HG03060 (cell line): Measurements from ENCODE around the gene CNTN1.
"Not testable (repeated sequence)": the region's sequence is repeated elsewhere in the genome, so short reads cannot be mapped to it uniquely, and the experiment has no call there.

Source experiments
- ATAC-seq: cut with Tn5 transposase; IDR thresholded peaks from one replicate; pipeline ENCODE4 v1.9.1; 2021; ENCODE audit warnings: low read depth, moderate number of reproducible peaks; ENCODE audit not compliant: unreplicated experiment

Gene CNTN1

GRCh38 chr12:40697566-40698259, 5.5 kb downstream of the CNTN1 start:
- ATAC-seq = no peak

- ATAC-seq = peak; percentile 53
These were observed 9.5 kb downstream of the CNTN1 start for GRCh38 chr12:40701756-40702155.

- ATAC-seq = no peak
These were observed 18.9 kb downstream of the CNTN1 start for GRCh38 chr12:40711121-40711520.

- ATAC-seq = no peak
These were observed 22.4 kb downstream of the CNTN1 start for GRCh38 chr12:40714636-40715035.

GRCh38 chr12:40716037-40716436, 23.8 kb downstream of the CNTN1 start:
- no peak for ATAC-seq

- no peak for ATAC-seq
These were observed 25.3 kb downstream of the CNTN1 start for GRCh38 chr12:40717576-40717975.

GRCh38 chr12:40718878-40719372, 26.7 kb downstream of the CNTN1 start:
- no peak for ATAC-seq

GRCh38 chr12:40723001-40723400, 30.8 kb downstream of the CNTN1 start:
- no peak for ATAC-seq

GRCh38 chr12:40726366-40726765, 34.1 kb downstream of the CNTN1 start:
- no peak for ATAC-seq

GRCh38 chr12:40727774-40728483, 35.7 kb downstream of the CNTN1 start:
- ATAC-seq = no peak

- ATAC-seq = no peak
These were observed 38.0 kb downstream of the CNTN1 start for GRCh38 chr12:40730281-40730680.

- ATAC-seq = no peak
These were observed 41.6 kb downstream of the CNTN1 start for GRCh38 chr12:40733871-40734270.

GRCh38 chr12:40734276-40734675, 42.0 kb downstream of the CNTN1 start:
- no peak for ATAC-seq

- ATAC-seq = no peak
These were observed 43.5 kb downstream of the CNTN1 start for GRCh38 chr12:40735551-40736230.

- not testable (repeated sequence) for ATAC-seq
These were observed 45.2 kb downstream of the CNTN1 start for GRCh38 chr12:40737416-40737815.

- no peak for ATAC-seq
These were observed 46.6 kb downstream of the CNTN1 start for GRCh38 chr12:40738856-40739255.

GRCh38 chr12:40742041-40742440, 49.8 kb downstream of the CNTN1 start:
- no peak for ATAC-seq

- ATAC-seq = no peak
These were observed 53.1 kb downstream of the CNTN1 start for GRCh38 chr12:40745386-40745785.

GRCh38 chr12:40749863-40750262, 57.6 kb downstream of the CNTN1 start:
- ATAC-seq = no peak

GRCh38 chr12:40752011-40752410, 59.8 kb downstream of the CNTN1 start:
- no peak for ATAC-seq

- ATAC-seq = no peak
These were observed 68.6 kb downstream of the CNTN1 start for GRCh38 chr12:40760821-40761220.
